Activated CD4-positive, alpha-beta T cell treated with anti-CD3 and anti-CD28 coated beads for 4 hours (primary cell): Measurements from ENCODE around the gene PLCB1.

Experiments used
- DNase-seq, 2 donors: peaks; one replicate each; pipeline ENCODE4 v3.0.0-alpha.2; 2020

Gene PLCB1

DNA sequence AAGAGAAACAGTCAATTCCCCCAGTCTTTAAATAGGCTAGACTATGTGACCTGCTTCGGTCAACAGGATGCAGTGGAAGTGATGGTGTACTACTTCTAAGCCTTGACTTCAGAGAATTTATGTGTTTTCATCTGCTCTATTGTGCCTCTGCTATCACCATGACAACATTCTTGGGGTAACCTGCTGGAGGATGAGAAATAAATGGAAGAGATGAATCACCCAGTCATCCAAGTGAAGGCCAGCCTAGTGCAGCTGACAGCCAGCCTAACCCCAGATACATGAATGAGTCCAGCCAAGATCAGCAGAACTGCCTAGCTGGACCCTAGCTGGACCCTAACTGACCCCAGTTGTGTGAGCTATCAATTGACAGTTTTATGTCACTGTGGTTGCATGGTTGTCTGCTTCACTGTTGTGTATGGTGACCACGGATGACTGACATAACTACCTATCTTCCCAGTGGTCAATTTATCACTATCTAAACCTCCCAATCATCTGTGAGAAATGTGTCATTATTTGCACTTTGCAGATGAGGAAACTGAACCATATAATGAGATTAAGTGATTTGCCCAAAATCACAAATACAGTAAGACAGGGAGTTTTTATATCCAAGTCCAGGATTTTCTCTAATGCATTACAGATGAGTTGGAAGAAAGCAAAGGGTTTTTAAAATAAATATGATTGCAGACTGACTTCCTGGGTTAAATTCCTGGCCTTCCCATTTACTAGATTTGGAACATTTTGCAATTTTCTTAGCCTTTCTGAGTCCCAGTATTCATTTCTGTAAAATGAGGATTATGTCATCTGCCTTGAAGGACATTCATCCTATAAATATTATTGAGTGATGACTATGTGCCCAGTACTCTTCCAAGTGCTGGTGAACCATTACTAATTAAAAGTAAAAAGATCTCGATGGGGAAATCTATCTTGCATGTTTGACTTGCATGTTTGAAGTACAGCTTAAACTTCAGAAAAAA, 800.4 kb downstream of the PLCB1 start:
- DNase-seq = no peak

DNA sequence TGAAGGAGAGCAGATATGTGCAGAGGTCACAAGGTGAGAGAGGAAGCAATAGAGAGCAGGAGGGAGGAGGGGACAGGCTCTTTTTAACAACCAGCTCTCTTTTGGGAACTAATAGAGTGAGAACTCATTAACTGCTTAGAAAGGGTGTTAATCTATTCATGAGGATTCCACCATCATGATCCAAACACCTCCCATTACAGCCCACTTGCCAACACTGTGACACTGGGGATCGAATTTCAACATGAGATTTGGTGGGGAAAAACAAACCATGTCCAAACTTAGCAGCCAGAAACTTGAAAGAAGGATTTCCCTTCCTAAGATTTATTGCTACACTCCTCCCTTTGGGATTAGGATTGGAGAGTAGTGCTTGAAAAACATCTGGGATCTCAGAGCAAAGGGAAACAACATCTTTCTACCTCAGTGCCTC, 801.3 kb downstream of the PLCB1 start:
- no peak for DNase-seq

DNA sequence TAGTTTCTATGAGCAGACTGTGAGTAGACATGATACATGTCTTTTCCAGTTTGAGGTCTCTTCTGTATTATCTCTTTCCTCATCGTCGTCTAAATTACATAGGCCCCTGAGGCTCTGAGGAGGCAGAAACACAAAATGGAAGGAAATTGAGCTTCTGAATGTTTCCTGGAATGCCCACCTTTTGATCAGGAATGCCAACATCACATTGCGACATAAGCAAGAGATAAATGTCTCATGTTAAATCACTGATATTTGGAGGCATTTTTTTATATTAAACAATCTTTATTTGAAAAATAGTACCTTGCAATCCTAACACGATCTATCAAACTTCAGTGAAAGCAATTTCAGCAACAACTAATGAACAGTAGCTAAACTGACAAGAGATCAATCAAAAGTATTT, 802.3 kb downstream of the PLCB1 start:
- DNase-seq = no peak
